ENCODE data around the gene MIPEP.

DNA sequence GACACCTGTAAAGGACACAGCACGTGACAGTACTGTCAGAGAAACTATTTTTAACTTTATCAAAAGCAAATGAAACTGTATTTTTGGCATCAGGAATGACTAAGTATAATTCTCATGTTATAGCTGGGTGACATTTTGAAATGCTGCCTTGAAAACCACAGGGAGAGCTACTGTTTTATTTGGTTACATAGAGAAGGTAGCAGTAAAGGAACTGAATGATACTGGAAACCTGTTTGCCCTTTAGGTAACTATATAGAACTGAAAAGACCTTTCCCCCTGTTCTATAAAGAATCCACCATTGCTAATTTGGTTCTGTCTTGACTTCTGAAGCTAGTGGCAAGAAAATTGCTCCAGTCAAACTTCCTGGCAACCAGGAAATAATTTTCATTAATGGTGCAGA is 39.1 kb downstream of the MIPEP start:
- TF ChIP-seq POLR2AphosphoS5 (IDR thresholded peaks at IDR 0.05) (no peak), POLR2A (IDR thresholded peaks at IDR 0.05) (no peak)
- TF ChIP-seq, protein P1, sequence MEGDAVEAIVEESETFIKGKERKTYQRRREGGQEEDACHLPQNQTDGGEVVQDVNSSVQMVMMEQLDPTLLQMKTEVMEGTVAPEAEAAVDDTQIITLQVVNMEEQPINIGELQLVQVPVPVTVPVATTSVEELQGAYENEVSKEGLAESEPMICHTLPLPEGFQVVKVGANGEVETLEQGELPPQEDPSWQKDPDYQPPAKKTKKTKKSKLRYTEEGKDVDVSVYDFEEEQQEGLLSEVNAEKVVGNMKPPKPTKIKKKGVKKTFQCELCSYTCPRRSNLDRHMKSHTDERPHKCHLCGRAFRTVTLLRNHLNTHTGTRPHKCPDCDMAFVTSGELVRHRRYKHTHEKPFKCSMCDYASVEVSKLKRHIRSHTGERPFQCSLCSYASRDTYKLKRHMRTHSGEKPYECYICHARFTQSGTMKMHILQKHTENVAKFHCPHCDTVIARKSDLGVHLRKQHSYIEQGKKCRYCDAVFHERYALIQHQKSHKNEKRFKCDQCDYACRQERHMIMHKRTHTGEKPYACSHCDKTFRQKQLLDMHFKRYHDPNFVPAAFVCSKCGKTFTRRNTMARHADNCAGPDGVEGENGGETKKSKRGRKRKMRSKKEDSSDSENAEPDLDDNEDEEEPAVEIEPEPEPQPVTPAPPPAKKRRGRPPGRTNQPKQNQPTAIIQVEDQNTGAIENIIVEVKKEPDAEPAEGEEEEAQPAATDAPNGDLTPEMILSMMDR (IDR thresholded peaks at IDR 0.05): no peak

All from breast epithelium (tissue), 3 donors.